Adrenal gland (tissue), 5 donors: ENCODE results near the gene TMUB2.

ENCODE experiments used
- CTCF ChIP-seq, 6 experiments: fragments of 450-650 bp in 4 of 6; fragments of 200-600 bp in 2 of 6; sonication (generic) in 1 of 6; IDR thresholded peaks; 1 replicate in 5 of 6; 2 replicates in 1 of 6; pipeline versions ENCODE4 v1.5.1 to v1.8.0; 2016 to 2021; ENCODE audit warnings: antibody characterized with exemption in 6 of 6, mild to moderate bottlenecking in 2 of 6, moderate library complexity in 1 of 6
- POLR2A ChIP-seq, 2 donors: fragments of 450-650 bp; IDR thresholded peaks; one replicate each; pipeline ENCODE4 v1.6.1; 2017; ENCODE audit warnings: antibody characterized with exemption in 2 of 2, mild to moderate bottlenecking in 2 of 2, moderate library complexity in 1 of 2
- donor health status: DM: no; HTN: no; CAD: no.

DNA sequence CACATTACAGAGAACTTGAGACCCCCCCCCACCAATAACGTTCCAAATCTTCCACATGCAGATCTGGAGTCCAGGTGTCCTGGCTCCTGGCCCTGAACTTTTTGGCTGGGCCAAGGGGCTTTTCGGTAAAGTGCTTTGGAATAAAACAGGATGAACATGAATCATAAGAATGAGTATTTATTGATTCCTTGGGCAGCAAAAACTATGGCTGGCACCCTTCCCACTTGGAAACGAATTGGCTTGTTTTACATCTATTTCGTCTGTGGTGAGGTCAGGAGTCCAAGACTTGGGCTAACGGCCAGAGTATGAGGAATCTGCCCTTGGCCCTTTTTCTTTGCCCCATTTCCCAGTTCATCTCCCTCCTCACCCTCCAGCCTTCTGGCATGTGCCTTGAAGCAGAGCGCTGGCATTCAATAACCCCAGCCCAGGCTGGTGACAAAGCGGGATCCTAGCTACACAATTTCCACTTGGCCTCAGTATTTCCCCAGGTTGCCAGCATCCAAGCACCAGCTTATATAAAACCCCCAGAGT is 36.8 kb downstream of the TMUB2 start:
- TF ChIP-seq POLR2A (IDR thresholded peaks at IDR 0.05) (peak in 1 of 2 donors; percentile 19), CTCF (IDR thresholded peaks at IDR 0.05) (no peak)
